ENCODE data around the gene MAP4K2.
A peak's percentile ranks its signal among the peaks of the same experiment; 100 is the strongest.

MAP4K2 gene

DNA sequence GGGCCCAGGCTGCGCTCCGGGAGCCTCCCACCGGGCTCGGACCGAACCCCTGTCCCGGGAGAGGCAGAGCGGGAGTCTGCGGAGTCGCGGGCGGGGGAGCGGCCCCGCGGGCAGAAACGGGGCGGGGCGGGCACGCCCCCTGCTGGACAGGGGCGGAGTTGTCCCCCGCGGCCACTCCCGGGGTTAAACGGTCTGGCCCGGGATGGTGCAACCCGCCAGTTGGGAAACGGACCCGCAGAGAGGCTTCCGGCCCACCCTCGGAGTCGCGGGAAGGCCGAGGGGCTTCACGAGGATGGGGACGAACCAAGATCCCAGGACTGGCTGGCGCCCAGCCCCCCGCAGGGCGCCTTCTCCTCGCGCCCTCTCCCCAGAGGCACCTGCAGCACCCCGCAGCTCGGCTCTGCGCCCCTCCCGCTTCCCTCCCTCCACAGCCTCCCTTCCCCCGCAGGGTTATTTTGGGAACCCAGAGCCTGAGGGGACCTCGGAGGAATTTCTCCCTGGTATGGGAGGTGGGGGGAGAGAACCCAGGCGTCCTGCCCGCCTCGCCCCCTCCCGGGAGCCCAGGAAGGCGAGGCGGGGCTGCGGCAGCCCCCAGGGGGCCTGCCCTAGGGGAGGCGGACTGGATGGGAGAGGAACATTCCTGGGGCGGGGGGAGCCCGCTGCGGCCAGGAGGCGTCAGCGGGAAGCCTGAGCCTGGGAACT is 60.0 kb downstream of the MAP4K2 start:
- Histone ChIP-seq H3K27ac (ENCODE audit: low read length) (no peak overlapping the region), H3K36me3 (ENCODE audit: control insufficient read depth, low read depth, low read length) (no peaks in the 10 kb centered on the region), H3K4me1 (ENCODE audit: control insufficient read depth, low read depth, low read length) (peaks cover 16% of the 10 kb centered on the region), H3K4me3 (ENCODE audit: low read length) (peak overlapping the region; percentile 63), H3K27me3 (ENCODE audit: control insufficient read depth, insufficient read depth, low read length) (peaks cover 50% of the 10 kb centered on the region), H3K9me3 (ENCODE audit: control insufficient read depth, low read depth, low read length) (no peaks in the 10 kb centered on the region), H3K9ac (ENCODE audit: low read length) (peak overlapping the region; percentile 39)

DNA sequence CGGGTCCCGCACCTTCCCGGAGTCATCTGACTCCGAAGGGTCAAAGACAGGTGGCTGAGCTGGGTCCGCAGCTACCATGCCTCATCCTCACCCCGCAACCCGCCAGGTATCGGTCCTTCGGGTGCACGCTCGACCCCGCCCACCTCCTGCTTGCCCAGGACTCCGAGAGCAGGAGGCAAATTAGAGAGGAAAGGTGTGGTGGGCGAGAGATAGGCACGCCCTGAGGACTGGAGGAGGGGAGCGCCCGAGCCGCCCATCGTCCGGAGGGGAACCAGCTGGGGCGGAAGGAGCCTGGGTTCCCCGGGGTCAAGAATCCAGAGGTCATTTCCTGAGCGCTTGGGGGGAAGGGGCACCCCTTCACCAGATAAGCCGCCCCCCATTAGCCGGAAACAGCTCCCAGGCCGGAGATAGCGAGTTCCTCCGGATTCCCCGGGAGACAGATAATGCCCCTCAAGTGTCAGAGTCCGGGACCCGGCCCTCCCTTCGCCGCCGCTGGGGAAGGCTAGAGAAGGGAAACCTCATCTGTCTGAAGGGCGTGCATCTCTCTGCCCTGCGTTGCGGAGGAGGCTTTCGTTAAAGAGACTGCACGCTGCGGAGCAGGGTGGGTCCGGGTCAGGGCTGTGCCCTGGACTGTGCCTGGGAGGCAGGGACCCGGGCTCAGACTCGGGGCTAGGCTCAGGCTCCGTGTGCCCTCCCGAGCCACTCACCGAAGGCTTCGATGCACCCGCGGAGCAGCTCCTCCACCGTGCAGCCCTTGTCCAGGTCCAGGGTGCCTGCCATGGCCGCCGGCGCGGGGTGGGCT is 60.7 kb downstream of the MAP4K2 start:
- Histone ChIP-seq H3K27ac (ENCODE audit: low read length) (no peak overlapping the region), H3K36me3 (ENCODE audit: control insufficient read depth, low read depth, low read length) (no peaks in the 10 kb centered on the region), H3K9me3 (ENCODE audit: control insufficient read depth, low read depth, low read length) (no peaks in the 10 kb centered on the region), H3K4me1 (ENCODE audit: control insufficient read depth, low read depth, low read length) (peaks cover 16% of the 10 kb centered on the region), H3K27me3 (ENCODE audit: control insufficient read depth, insufficient read depth, low read length) (peaks cover 50% of the 10 kb centered on the region), H3K9ac (ENCODE audit: low read length) (peak overlapping the region; percentile 39), H3K4me3 (ENCODE audit: low read length) (peak overlapping the region; percentile 63)

DNA sequence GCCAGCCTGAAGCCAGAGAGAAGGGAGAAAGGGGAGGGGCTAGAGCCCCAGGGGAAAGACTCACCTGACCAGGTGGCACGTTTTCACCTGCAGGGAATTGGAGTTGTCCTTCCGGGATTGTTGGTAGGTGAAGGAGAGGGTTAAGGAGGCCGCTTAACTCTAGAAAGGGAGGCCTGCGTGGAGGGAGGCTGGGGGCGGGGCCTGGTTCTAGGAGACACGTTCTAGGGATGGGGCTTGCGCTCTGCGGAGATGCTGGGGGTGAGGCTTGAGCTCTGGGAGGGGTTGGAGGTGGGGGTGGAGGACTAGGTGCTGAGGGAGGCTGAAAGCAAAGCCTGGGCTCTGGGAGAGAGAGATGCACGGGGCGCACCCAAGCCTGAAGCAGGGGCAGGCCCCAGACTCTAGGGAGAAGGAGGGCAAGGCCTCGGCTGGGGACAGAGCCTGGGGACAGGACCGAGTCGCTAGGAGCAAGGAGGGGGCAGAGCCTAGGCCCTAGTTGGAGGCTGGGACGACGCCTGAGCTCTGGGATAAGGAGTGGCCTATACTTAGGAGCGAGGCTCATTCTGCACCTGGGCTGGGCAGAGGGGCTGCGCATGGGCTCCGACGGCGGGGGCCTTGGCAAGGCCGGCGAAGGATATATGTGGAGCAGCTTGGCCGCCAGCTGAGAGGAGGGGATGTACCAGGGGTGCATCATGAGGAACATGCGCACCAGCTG is 61.5 kb downstream of the MAP4K2 start:
- H3K36me3 ChIP-seq (ENCODE audit: control insufficient read depth, low read depth, low read length), result no peaks in the 10 kb centered on the region
- no peak overlapping the region for H3K27ac ChIP-seq (ENCODE audit: low read length)
- no peaks in the 10 kb centered on the region for H3K9me3 ChIP-seq (ENCODE audit: control insufficient read depth, low read depth, low read length)
- H3K9ac ChIP-seq (ENCODE audit: low read length), result no peak overlapping the region
- H3K27me3 ChIP-seq (ENCODE audit: control insufficient read depth, insufficient read depth, low read length), result peaks cover 50% of the 10 kb centered on the region
- H3K4me1 ChIP-seq (ENCODE audit: control insufficient read depth, low read depth, low read length), result peaks cover 16% of the 10 kb centered on the region
- H3K4me3 ChIP-seq (ENCODE audit: low read length), result peak overlapping the region; percentile 63

DNA sequence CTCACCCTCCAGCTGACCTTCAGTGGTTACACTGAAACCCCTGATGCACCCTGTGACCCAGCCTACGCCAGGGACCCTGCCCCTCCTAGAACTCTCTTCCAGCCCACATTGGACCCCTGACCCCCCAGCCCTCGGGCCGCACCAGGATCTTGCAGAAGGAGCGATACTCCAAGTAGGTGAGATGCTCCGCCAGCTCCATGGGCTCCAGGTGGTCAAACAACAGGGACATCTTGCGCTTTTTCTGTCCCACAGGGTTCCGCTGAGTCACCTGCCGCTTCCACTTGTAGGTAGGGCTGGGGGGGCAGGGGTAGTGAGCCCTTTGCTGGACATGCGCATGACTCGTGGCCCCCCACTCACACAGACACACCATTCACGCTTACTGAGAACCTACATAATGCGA is 63.1 kb downstream of the MAP4K2 start:
- H3K9ac ChIP-seq (ENCODE audit: low read length), result no peak overlapping the region
- H3K9me3 ChIP-seq (ENCODE audit: control insufficient read depth, low read depth, low read length), result no peaks in the 10 kb centered on the region
- H3K27me3 ChIP-seq (ENCODE audit: control insufficient read depth, insufficient read depth, low read length), result peaks cover 50% of the 10 kb centered on the region
- H3K4me3 ChIP-seq (ENCODE audit: low read length), result no peak overlapping the region
- H3K4me1 ChIP-seq (ENCODE audit: control insufficient read depth, low read depth, low read length), result peaks cover 16% of the 10 kb centered on the region
- no peaks in the 10 kb centered on the region for H3K36me3 ChIP-seq (ENCODE audit: control insufficient read depth, low read depth, low read length)
- H3K27ac ChIP-seq (ENCODE audit: low read length), result no peak overlapping the region

DNA sequence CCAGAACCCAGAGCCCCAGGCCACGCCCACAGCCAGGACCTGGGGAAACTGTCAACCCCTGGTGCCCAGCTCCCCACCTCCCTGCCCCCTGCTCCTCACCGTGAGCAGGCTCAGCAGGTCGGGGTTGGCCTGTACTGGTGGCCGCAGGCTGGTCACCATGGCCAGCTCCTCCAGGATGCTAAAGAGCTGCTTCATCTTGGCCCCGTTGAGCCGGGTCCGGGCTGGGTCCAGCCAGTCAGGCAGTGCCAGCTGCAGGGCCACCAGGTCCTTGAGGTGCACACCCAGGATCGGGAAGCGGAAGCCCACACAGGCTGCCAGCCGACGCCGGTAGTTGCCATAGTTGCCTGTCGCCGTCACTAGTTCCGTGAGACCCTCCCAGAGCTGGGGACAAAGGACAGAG is 66.4 kb downstream of the MAP4K2 start:
- Histone ChIP-seq H3K9ac (ENCODE audit: low read length) (no peak overlapping the region), H3K27me3 (ENCODE audit: control insufficient read depth, insufficient read depth, low read length) (peaks cover 21% of the 10 kb centered on the region), H3K4me1 (ENCODE audit: control insufficient read depth, low read depth, low read length) (peaks cover 15% of the 10 kb centered on the region), H3K36me3 (ENCODE audit: control insufficient read depth, low read depth, low read length) (no peaks in the 10 kb centered on the region), H3K9me3 (ENCODE audit: control insufficient read depth, low read depth, low read length) (no peaks in the 10 kb centered on the region), H3K27ac (ENCODE audit: low read length) (no peak overlapping the region), H3K4me3 (ENCODE audit: low read length) (no peak overlapping the region)

DNA sequence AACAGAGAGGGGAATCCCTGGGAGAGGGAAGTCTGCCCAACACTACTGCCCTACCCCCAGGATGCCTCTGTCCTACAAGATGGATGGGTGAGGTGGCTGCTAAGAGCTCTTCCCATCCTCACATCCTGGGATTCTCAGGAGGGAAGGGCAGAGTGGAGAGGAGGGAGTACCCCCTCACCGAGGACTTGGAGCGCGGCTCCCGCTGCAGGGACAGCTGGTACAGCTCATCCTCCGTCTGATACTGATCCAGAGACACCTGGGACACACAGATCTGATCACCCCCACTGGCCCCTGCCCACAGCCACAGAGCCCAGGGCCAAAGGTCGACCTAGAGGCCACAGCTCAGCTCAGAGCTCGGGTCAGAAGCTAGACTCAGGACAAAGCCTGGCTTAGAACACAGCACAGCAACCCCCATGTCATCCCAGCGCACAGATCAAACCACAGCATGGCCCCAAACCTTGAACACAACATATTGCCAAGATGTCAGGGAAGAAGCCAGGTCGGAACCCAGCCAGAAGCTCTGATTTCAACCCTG is 67.2 kb downstream of the MAP4K2 start:
- Histone ChIP-seq H3K9ac (ENCODE audit: low read length) (no peak overlapping the region), H3K4me3 (ENCODE audit: low read length) (no peak overlapping the region), H3K9me3 (ENCODE audit: control insufficient read depth, low read depth, low read length) (no peaks in the 10 kb centered on the region), H3K27me3 (ENCODE audit: control insufficient read depth, insufficient read depth, low read length) (peaks cover 12% of the 10 kb centered on the region), H3K36me3 (ENCODE audit: control insufficient read depth, low read depth, low read length) (no peaks in the 10 kb centered on the region), H3K4me1 (ENCODE audit: control insufficient read depth, low read depth, low read length) (peaks cover 14% of the 10 kb centered on the region), H3K27ac (ENCODE audit: low read length) (no peak overlapping the region)

Data from iPS-18a (cell line).